PC-9 (cell line): Measurements from ENCODE around the gene CRELD2.

Source experiments
- CTCF ChIP-seq: fragments of 200-600 bp; sonication (generic); conservative IDR thresholded peaks from 2 replicates; pipeline ENCODE4 v1.6.1; 2017; ENCODE audit warnings: mixed run types, antibody characterized with exemption, mild to moderate bottlenecking, moderate library complexity
- EZH2 ChIP-seq: fragments of 200-600 bp; sonication (generic); IDR thresholded peaks from 2 replicates; pipeline ENCODE4 v1.8.0; 2017; ENCODE audit warnings: antibody characterized with exemption, low read depth

DNA sequence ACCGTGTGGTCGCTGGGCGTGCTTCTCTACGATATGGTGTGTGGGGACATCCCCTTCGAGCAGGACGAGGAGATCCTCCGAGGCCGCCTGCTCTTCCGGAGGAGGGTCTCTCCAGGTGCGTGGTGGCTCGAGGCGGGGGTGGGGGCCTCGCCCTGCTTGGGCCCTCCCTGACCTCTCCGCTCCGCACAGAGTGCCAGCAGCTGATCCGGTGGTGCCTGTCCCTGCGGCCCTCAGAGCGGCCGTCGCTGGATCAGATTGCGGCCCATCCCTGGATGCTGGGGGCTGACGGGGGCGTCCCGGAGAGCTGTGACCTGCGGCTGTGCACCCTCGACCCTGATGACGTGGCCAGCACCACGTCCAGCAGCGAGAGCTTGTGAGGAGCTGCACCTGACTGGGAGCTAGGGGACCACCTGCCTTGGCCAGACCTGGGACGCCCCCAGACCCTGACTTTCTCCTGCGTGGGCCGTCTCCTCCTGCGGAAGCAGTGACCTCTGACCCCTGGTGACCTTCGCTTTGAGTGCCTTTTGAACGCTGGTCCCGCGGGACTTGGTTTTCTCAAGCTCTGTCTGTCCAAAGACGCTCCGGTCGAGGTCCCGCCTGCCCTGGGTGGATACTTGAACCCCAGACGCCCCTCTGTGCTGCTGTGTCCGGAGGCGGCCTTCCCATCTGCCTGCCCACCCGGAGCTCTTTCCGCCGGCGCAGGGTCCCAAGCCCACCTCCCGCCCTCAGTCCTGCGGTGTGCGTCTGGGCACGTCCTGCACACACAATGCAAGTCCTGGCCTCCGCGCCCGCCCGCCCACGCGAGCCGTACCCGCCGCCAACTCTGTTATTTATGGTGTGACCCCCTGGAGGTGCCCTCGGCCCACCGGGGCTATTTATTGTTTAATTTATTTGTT lies 44.6 kb downstream of the CRELD2 start:
- TF ChIP-seq CTCF (no peak), EZH2 (no peak)
